Measurements from ENCODE around the gene FGF12. TPM values are rescaled to one million over a fixed set of nuclear protein-coding genes. Genes with fewer than 3 reads are reported as not detected.

FGF12 gene
- total RNA-seq, 2 experiments from 2014 or later = not detected

GRCh38 chr3:192284443-192285072 is 442.8 kb downstream of the FGF12 start:
- Mint-ChIP-seq H3K27me3 (no peaks in the 10 kb centered on the region), H3K4me1 (no peaks in the 10 kb centered on the region), H3K36me3 (ENCODE audit: low read depth) (no peaks in the 10 kb centered on the region), H3K9me3 (no peaks in the 10 kb centered on the region), H3K27ac (no peak overlapping the region), H3K4me3 (no peak overlapping the region)
- ChIA-PET CTCF (no interaction called here), POLR2A (no interaction called here)
- DNase-seq = no peak

- Mint-ChIP-seq H3K4me1 (no peaks in the 10 kb centered on the region), H3K36me3 (ENCODE audit: low read depth) (no peaks in the 10 kb centered on the region), H3K27ac (no peak overlapping the region), H3K27me3 (no peaks in the 10 kb centered on the region), H3K4me3 (no peak overlapping the region), H3K9me3 (no peaks in the 10 kb centered on the region)
- no peak for DNase-seq
- ChIA-PET POLR2A (no interaction called here), CTCF (no interaction called here)
Measured at GRCh38 chr3:192281207-192281880, 446.0 kb downstream of the FGF12 start.

DNA sequence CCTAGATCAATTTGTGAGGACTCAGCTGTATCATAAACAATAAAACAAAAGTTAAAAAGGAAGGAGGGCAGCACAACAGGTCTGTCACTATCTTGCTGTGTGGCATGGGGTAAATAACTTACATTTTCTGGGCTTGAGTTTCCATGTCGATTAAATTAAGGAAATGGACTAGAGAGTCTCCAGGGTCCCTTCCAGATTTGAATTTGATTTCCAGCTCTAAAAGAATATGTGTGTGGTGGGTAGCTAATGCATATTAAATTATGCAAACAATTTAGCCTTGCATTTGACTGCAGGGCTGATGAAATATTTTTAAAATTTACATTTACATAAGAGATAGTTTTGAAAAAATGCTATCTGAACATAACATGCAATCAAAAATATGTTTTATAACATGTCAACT is 447.7 kb downstream of the FGF12 start:
- Mint-ChIP-seq H3K36me3 (ENCODE audit: low read depth) (no peaks in the 10 kb centered on the region), H3K4me3 (no peak overlapping the region), H3K27me3 (no peaks in the 10 kb centered on the region), H3K9me3 (no peaks in the 10 kb centered on the region), H3K27ac (no peak overlapping the region), H3K4me1 (no peaks in the 10 kb centered on the region)
- DNase-seq = no peak
- CTCF ChIA-PET = no interaction called here
- POLR2A ChIA-PET = no interaction called here

DNA sequence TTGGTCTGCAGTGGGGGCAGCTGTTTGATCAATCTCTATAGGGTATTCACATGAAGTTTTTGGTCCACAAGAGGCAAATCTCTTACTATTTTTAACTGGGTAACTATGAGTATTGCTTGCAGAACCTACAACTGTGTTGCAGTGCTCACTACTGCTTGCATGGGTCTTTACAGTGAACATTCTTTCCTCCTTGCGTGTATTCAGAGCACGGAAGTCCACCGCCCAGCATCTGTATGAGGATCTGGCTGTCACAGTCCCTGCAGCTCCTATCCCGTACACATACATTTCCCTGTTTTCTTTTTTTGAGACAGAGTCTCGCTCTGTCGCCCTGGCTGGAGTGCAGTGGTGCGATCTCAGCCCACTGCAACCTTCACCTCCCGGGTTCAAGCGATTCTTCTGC is 449.9 kb downstream of the FGF12 start:
- Mint-ChIP-seq H3K36me3 (ENCODE audit: low read depth) (no peaks in the 10 kb centered on the region), H3K9me3 (no peaks in the 10 kb centered on the region), H3K4me3 (no peak overlapping the region), H3K27ac (no peak overlapping the region), H3K4me1 (no peaks in the 10 kb centered on the region), H3K27me3 (no peaks in the 10 kb centered on the region)
- no peak for DNase-seq
- CTCF ChIA-PET = no interaction called here
- POLR2A ChIA-PET = no interaction called here

GRCh38 chr3:192275741-192276355 is 451.5 kb downstream of the FGF12 start:
- no peaks in the 10 kb centered on the region for H3K36me3 Mint-ChIP-seq (ENCODE audit: low read depth)
- H3K4me3 Mint-ChIP-seq = no peak overlapping the region
- ChIA-PET POLR2A (no interaction called here), CTCF (no interaction called here)
- H3K27ac Mint-ChIP-seq = no peak overlapping the region
- DNase-seq = no peak
- no peaks in the 10 kb centered on the region for H3K27me3 Mint-ChIP-seq
- no peaks in the 10 kb centered on the region for H3K4me1 Mint-ChIP-seq
- no peaks in the 10 kb centered on the region for H3K9me3 Mint-ChIP-seq

DNA sequence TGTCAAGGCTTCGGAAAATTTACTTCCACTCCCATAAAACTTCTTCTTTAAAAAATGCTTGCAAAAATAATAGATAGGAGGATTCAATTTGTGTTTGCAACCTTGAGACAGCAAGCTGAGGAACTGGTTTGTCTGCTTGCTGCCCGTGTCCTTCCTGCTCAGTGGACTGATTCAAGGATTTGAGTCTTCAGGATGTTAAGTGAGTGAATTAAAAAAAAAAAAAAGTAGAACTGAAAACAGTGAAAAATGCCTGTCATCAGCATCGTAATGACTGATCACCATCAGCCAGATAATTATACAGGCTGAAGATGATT is 453.7 kb downstream of the FGF12 start:
- ChIA-PET CTCF (no interaction called here), POLR2A (no interaction called here)
- Mint-ChIP-seq H3K27me3 (no peaks in the 10 kb centered on the region), H3K4me3 (no peak overlapping the region), H3K4me1 (no peaks in the 10 kb centered on the region), H3K36me3 (ENCODE audit: low read depth) (no peaks in the 10 kb centered on the region), H3K9me3 (no peaks in the 10 kb centered on the region), H3K27ac (no peak overlapping the region)
- no peak for DNase-seq

- H3K4me3 Mint-ChIP-seq = no peak overlapping the region
Measured at GRCh38 chr3:192273001-192273696, 454.2 kb downstream of the FGF12 start.

DNA sequence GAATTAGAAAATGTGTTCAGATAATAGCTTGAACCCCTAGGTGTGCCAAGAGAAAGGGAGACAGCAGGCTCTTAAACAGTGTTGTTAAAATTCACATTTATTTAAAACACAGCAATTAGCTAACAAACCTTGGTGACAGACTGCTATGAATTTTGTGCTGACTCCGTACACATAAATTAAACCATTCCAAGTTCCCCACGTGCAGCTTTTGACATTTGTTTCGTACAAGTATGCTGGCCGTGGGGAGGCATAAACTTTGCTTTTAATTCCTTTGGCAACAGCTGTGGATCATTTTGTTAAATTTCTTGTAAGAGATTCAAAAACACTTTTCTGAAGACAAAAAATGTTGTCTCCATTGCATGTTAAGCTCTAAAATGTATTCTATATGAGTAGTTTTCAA is 465.3 kb downstream of the FGF12 start:
- H3K9me3 Mint-ChIP-seq = no peaks in the 10 kb centered on the region
- no peak for DNase-seq
- POLR2A ChIA-PET = no interaction called here
- no peaks in the 10 kb centered on the region for H3K4me1 Mint-ChIP-seq
- no peak overlapping the region for H3K4me3 Mint-ChIP-seq
- CTCF ChIA-PET = no interaction called here
- no peak overlapping the region for H3K27ac Mint-ChIP-seq
- H3K27me3 Mint-ChIP-seq = no peaks in the 10 kb centered on the region
- no peaks in the 10 kb centered on the region for H3K36me3 Mint-ChIP-seq (ENCODE audit: low read depth)

More at GRCh38 chr3:192273001-192273696, 454.2 kb downstream of the FGF12 start:
- Mint-ChIP-seq H3K27me3 (no peaks in the 10 kb centered on the region), H3K27ac (no peak overlapping the region), H3K9me3 (no peaks in the 10 kb centered on the region), H3K36me3 (ENCODE audit: low read depth) (no peaks in the 10 kb centered on the region), H3K4me1 (no peaks in the 10 kb centered on the region)
- CTCF ChIA-PET = no interaction called here
- DNase-seq = no peak
- POLR2A ChIA-PET = no interaction called here

DNA sequence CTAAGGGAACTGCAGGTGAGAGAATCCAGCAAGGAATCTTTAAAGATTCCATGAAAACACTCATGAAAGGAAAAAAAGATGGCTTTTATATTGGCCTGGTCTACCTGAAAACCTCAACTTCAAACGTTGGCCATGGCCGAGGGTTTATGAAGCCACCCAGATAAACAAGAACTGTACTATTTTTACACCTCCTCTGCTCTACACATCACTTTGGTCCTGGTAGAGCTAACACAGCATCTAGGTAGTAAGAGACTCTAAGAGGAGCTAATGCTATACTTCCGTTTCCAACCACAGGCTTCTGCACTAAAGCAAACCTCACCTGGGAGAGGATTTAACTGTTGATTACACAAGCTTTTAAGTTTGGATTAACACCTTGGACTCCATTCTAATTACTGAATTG is 466.2 kb downstream of the FGF12 start:
- Mint-ChIP-seq H3K4me1 (no peaks in the 10 kb centered on the region), H3K4me3 (no peak overlapping the region), H3K27ac (no peak overlapping the region), H3K9me3 (no peaks in the 10 kb centered on the region), H3K27me3 (no peaks in the 10 kb centered on the region), H3K36me3 (ENCODE audit: low read depth) (no peaks in the 10 kb centered on the region)
- ChIA-PET CTCF (no interaction called here), POLR2A (no interaction called here)
- no peak for DNase-seq

DNA sequence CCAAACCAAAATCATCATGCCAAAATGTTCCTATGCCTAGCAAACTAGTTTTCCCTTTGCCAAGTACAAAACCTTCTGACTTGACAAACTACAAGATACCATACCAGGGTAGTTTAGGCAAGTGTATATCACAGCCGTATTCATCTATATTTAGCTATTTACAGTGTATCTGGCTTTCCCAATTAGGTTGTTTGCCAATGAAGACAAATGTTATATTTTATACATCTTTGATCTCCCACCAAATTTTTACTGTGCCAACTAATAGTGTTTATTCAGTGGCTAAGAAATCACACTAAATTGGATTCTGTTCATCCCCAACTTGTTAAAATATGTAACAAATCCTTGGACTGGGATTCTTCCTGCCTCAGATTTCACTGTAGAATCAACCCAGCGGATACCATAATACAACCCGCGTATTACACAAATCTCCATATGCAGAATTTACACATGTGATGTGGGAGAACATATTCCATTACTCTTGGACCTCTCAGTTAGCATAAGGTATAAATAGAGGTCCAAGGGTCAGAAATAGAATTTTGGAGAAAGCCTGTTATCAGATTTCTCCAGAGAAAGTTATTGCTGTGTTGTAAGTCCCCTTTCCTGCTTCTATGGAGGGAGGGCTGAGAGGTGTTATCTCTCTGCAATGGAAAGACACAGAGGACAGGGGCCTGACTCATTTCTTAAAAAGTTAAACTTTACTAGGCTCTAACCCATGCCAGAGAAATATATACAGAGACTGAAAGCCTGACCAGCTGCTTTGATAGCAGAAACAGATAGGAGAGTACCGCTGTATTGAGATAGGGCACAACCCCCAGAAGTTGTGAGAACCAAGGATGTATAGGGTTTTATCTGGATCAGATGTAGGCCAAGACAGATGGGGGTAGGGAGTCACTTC is 467.0 kb downstream of the FGF12 start:
- H3K4me3 Mint-ChIP-seq = no peak overlapping the region
- CTCF ChIA-PET = no interaction called here
- H3K4me1 Mint-ChIP-seq = no peaks in the 10 kb centered on the region
- no peak for DNase-seq
- no peaks in the 10 kb centered on the region for H3K36me3 Mint-ChIP-seq (ENCODE audit: low read depth)
- H3K27ac Mint-ChIP-seq = no peak overlapping the region
- H3K27me3 Mint-ChIP-seq = no peaks in the 10 kb centered on the region
- POLR2A ChIA-PET = no interaction called here
- no peaks in the 10 kb centered on the region for H3K9me3 Mint-ChIP-seq

DNA sequence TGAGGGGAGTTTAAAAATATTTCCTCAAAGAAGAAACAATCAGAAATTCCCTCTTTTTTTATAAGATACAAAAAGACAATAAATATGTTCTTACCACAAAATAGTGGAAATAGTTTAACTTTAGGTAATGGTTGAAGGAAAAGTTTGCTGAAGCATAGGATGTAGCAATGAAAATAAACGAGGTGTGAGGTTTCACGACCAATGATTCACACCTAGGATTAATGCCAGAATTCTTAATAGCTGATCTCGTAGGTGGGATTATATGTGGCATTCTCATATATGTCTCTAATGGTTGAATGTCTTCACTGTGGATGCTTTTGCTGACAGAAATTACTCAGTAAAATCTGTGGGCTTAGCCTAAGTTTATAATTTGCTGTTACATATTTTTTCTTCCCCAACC is 467.7 kb downstream of the FGF12 start:
- H3K4me3 Mint-ChIP-seq = no peak overlapping the region
- H3K27ac Mint-ChIP-seq = no peak overlapping the region
- ChIA-PET CTCF (no interaction called here), POLR2A (no interaction called here)
- no peaks in the 10 kb centered on the region for H3K27me3 Mint-ChIP-seq
- H3K36me3 Mint-ChIP-seq (ENCODE audit: low read depth) = no peaks in the 10 kb centered on the region
- H3K4me1 Mint-ChIP-seq = no peaks in the 10 kb centered on the region
- no peak for DNase-seq
- no peaks in the 10 kb centered on the region for H3K9me3 Mint-ChIP-seq

DNA sequence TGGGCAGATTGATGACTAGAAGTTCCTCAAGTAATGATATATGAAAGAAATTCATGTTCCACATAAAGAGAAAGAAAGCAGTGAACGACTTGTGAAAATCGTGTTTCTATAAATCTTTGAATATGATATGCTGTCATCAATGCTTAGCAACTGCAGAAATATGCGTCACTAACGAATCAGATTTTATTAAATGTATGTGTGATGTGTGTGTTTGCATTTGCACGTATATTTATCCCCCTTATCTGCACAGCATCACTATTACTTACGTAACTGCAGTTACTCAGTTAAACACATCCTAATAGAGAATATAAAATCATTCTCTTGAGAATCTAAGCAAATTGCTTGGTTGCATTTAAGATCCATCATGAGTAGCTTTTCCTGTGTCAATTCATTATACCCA is 468.6 kb downstream of the FGF12 start:
- ChIA-PET CTCF (interaction anchor here (0.6 kb wide), 1 partner anchor 1033 kb away, joined by 3 read pairs; no protein-coding TSS in a partner anchor), POLR2A (no interaction called here)
- DNase-seq = no peak
- no peaks in the 10 kb centered on the region for H3K9me3 Mint-ChIP-seq
- no peak overlapping the region for H3K4me3 Mint-ChIP-seq
- no peak overlapping the region for H3K27ac Mint-ChIP-seq
- H3K36me3 Mint-ChIP-seq (ENCODE audit: low read depth) = no peaks in the 10 kb centered on the region
- H3K27me3 Mint-ChIP-seq = no peaks in the 10 kb centered on the region
- H3K4me1 Mint-ChIP-seq = no peaks in the 10 kb centered on the region

GRCh38 chr3:192255839-192256238 is 471.5 kb downstream of the FGF12 start:
- Mint-ChIP-seq H3K4me1 (no peaks in the 10 kb centered on the region), H3K9me3 (no peaks in the 10 kb centered on the region), H3K27ac (no peak overlapping the region), H3K27me3 (no peaks in the 10 kb centered on the region), H3K36me3 (ENCODE audit: low read depth) (no peaks in the 10 kb centered on the region), H3K4me3 (no peak overlapping the region)
- ChIA-PET POLR2A (no interaction called here), CTCF (no interaction called here)
- DNase-seq = no peak
